ENCODE data around the gene COMMD6.

The COMMD6 gene

GRCh38 chr13:75478659-75479058 is 59.0 kb downstream of the COMMD6 start:
- no peak for TF ChIP-seq CTCF (IDR thresholded peaks at IDR 0.05; ENCODE audit: insufficient read depth, low read depth, low read length, missing control alignments)
- no peak overlapping the region for H3K4me3 ChIP-seq (ENCODE audit: low read length)
- DNase-seq (ENCODE audit: low read depth), result no peak

Data from epithelial cell of esophagus (primary cell).